K562 (cell line): Measurements from ENCODE around the gene HPDL. TPM values are rescaled to one million over a fixed set of nuclear protein-coding genes. Genes with fewer than 3 reads are reported as not detected.
A peak's percentile ranks its signal among the peaks of the same experiment; 100 is the strongest.

Source experiments
- CBX8 ChIP-seq: fragments of 200-600 bp; sonication (generic); IDR thresholded peaks from 2 replicates; pipeline ENCODE4 v1.6.1; 2012; ENCODE audit warnings: borderline replicate concordance, mixed run types, low read depth, mild to moderate bottlenecking, moderate library complexity, mixed read lengths, low read length, control low read depth, inconsistent platforms; ENCODE audit not compliant: poor library complexity, severe bottlenecking; ENCODE audit errors: extremely low read depth
- CC2D1A ChIP-seq: fragments of 450-650 bp; IDR thresholded peaks from 2 replicates; pipeline ENCODE4 v1.6.1; 2017; ENCODE audit warnings: mild to moderate bottlenecking
- MAFF ChIP-seq: IDR thresholded peaks from 2 replicates; pipeline ENCODE4 v1.6.1; 2012; ENCODE audit warnings: low read length, improper control_type of control experiment
- SMAD3 ChIP-seq: fragments of 450-650 bp; formaldehyde crosslinking; conservative IDR thresholded peaks from 2 replicates; pipeline ENCODE4 v1.4.0; 2020; ENCODE audit warnings: mild to moderate bottlenecking
- TAL1 ChIP-seq: fragments of 450-650 bp; IDR thresholded peaks from 2 replicates; pipeline ENCODE4 v1.6.1; 2016; ENCODE audit warnings: mild to moderate bottlenecking
- TCF15 ChIP-seq: fragments of 250-450 bp; sonication (Bioruptor Pico); IDR thresholded peaks from 2 replicates; pipeline ENCODE4 v1.8.0; 2022; ENCODE audit warnings: moderate library complexity, mild to moderate bottlenecking, inconsistent platforms
- TEAD2 ChIP-seq: fragments of 450-650 bp; IDR thresholded peaks from 2 replicates; pipeline ENCODE4 v1.6.1; 2016; ENCODE audit warnings: missing genetic modification characterization, control low read depth, missing compliant biosample characterization
- VEZF1 ChIP-seq: fragments of 200-800 bp; sonication (Bioruptor generic); IDR thresholded peaks from 2 replicates; pipeline ENCODE4 v1.6.1; 2017; ENCODE audit warnings: missing genetic modification characterization, missing compliant biosample characterization
- WHSC1 ChIP-seq: IDR thresholded peaks from one replicate; pipeline ENCODE4 v1.6.1; 2012; ENCODE audit warnings: low read length, control low read depth, inconsistent platforms
- XRCC4 ChIP-seq: IDR thresholded peaks from one replicate; pipeline ENCODE4 v1.6.1; 2011; ENCODE audit not compliant: insufficient read depth, insufficient read length; ENCODE audit errors: extremely low read depth
- ZNF449 ChIP-seq: fragments of 250-450 bp; sonication (Bioruptor Pico); IDR thresholded peaks from 2 replicates; pipeline ENCODE4 v1.8.0; 2022; ENCODE audit warnings: moderate library complexity, mild to moderate bottlenecking, inconsistent platforms
- polyA plus RNA-seq, 8 experiments: library from polyadenylated mRNA; depleted of rRNA in 4 of 8; stranded (reverse) in 5 of 8; unstranded in 3 of 8; fragments of >200 nt; fragmentation: Nextera tagmentation in 2 of 8; fragmentation: Illumina TruSeq in 1 of 8; extraction: Ambion mirVana in 2 of 8; extraction: Trizol in 1 of 8; gene quantifications; 2 replicates each; pipeline versions ENCODE4 v1.2.1 to v1.2.3, GENCODE V29; 2011 to 2014; ENCODE audit warnings: inconsistent platforms in 1 of 8, missing spikeins in 1 of 8
- total RNA-seq, 7 experiments: library from RNA; depleted of rRNA in 6 of 7; stranded (reverse); fragments of >200 nt in 6 of 7; fragmentation: Illumina TruSeq in 2 of 7; extraction: Trizol in 2 of 7; gene quantifications; 2 replicates each; pipeline versions ENCODE4 v1.2.1 to v1.2.3, GENCODE V29; 2011 to 2021; ENCODE audit warnings: low replicate concordance in 1 of 7
- TF ChIP-seq, protein P1 (sequence below): sonication (generic); formaldehyde crosslinking; IDR thresholded peaks from 2 replicates; pipeline ENCODE4 v1.8.1; 2022; ENCODE audit warnings: missing genetic modification reagents
- TF ChIP-seq, protein P2 (sequence below), 2 experiments: fragments of 450-650 bp in 1 of 2; sonication (generic) in 1 of 2; formaldehyde crosslinking in 1 of 2; IDR thresholded peaks in 1 of 2; conservative IDR thresholded peaks in 1 of 2; 2 replicates each; pipeline versions ENCODE4 v1.6.1 to v1.8.1; 2016 to 2023; ENCODE audit warnings: mild to moderate bottlenecking in 2 of 2, moderate library complexity in 2 of 2, inconsistent platforms in 1 of 2, missing genetic modification reagents in 1 of 2
- TF ChIP-seq, protein P3 (sequence below): sonication (generic); formaldehyde crosslinking; IDR thresholded peaks from 2 replicates; pipeline ENCODE4 v1.8.0; 2022; ENCODE audit warnings: mild to moderate bottlenecking, missing genetic modification reagents, borderline replicate concordance
- TF ChIP-seq, protein P4 (sequence below): fragments of 250-450 bp; sonication (Bioruptor Pico); IDR thresholded peaks from 2 replicates; pipeline ENCODE4 v1.8.0; 2022; ENCODE audit warnings: inconsistent platforms

HPDL gene
- total and polyA plus RNA-seq, 9 of the 15 experiments (the other 6 are each of a cell fraction or from before 2014, with no cell fraction given) = not detected

DNA sequence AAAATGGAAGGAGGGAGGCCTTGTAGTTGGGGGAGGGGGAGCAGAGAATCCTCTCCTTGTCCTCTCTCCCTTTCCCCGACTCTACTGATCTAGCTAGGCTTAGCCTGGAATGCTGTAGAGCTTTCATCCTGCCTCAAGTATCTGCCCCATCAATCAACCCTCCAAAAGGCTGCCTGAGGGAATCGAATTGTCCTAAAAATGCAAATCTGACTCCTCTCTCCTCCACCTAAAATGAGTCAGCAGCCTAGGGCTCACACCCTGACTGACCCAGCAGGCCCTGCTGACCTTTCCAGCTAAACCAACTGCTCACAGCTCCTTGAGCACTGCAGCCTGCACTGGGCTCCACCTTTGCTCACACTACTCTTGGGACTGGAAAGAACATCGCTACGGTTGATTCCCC lies 2.8 kb downstream of the HPDL start (continued):
- TF ChIP-seq, protein P1, sequence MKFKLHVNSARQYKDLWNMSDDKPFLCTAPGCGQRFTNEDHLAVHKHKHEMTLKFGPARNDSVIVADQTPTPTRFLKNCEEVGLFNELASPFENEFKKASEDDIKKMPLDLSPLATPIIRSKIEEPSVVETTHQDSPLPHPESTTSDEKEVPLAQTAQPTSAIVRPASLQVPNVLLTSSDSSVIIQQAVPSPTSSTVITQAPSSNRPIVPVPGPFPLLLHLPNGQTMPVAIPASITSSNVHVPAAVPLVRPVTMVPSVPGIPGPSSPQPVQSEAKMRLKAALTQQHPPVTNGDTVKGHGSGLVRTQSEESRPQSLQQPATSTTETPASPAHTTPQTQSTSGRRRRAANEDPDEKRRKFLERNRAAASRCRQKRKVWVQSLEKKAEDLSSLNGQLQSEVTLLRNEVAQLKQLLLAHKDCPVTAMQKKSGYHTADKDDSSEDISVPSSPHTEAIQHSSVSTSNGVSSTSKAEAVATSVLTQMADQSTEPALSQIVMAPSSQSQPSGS = no peak
- TF ChIP-seq TCF15 (CRISPR knock-in tag) (no peak), VEZF1 (no peak), CC2D1A (no peak), SMAD3 (no peak), XRCC4 (no peak), TEAD2 (no peak), WHSC1 (no peak), CBX8 (no peak), TAL1 (no peak), MAFF (peak; percentile 42; the same call in 1 of the 2 replicates), ZNF449 (CRISPR knock-in tag) (no peak)
- TF ChIP-seq, protein P2, sequence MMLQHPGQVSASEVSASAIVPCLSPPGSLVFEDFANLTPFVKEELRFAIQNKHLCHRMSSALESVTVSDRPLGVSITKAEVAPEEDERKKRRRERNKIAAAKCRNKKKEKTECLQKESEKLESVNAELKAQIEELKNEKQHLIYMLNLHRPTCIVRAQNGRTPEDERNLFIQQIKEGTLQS (IDR thresholded peaks at IDR 0.05) = peak; percentile 31; the same call in 1 of the 2 replicates
- TF ChIP-seq, protein P2 (CRISPR knock-in tag; conservative IDR thresholded peaks at IDR 0.05) = no peak
- TF ChIP-seq, protein P3, sequence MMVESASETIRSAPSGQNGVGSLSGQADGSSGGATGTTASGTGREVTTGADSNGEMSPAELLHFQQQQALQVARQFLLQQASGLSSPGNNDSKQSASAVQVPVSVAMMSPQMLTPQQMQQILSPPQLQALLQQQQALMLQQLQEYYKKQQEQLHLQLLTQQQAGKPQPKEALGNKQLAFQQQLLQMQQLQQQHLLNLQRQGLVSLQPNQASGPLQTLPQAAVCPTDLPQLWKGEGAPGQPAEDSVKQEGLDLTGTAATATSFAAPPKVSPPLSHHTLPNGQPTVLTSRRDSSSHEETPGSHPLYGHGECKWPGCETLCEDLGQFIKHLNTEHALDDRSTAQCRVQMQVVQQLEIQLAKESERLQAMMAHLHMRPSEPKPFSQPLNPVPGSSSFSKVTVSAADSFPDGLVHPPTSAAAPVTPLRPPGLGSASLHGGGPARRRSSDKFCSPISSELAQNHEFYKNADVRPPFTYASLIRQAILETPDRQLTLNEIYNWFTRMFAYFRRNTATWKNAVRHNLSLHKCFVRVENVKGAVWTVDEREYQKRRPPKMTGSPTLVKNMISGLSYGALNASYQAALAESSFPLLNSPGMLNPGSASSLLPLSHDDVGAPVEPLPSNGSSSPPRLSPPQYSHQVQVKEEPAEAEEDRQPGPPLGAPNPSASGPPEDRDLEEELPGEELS (CRISPR knock-in tag) = no peak
- TF ChIP-seq, protein P4, sequence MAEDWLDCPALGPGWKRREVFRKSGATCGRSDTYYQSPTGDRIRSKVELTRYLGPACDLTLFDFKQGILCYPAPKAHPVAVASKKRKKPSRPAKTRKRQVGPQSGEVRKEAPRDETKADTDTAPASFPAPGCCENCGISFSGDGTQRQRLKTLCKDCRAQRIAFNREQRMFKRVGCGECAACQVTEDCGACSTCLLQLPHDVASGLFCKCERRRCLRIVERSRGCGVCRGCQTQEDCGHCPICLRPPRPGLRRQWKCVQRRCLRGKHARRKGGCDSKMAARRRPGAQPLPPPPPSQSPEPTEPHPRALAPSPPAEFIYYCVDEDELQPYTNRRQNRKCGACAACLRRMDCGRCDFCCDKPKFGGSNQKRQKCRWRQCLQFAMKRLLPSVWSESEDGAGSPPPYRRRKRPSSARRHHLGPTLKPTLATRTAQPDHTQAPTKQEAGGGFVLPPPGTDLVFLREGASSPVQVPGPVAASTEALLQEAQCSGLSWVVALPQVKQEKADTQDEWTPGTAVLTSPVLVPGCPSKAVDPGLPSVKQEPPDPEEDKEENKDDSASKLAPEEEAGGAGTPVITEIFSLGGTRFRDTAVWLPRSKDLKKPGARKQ (CRISPR knock-in tag) = no peak
